HG03159 (cell line): ENCODE measurements around the gene ESYT2.

ENCODE experiments used
- ATAC-seq: cut with Tn5 transposase; IDR thresholded peaks from one replicate; pipeline ENCODE4 v1.9.1; 2021; ENCODE audit warnings: mild to moderate bottlenecking, moderate library complexity; ENCODE audit not compliant: unreplicated experiment

ESYT2 gene

DNA sequence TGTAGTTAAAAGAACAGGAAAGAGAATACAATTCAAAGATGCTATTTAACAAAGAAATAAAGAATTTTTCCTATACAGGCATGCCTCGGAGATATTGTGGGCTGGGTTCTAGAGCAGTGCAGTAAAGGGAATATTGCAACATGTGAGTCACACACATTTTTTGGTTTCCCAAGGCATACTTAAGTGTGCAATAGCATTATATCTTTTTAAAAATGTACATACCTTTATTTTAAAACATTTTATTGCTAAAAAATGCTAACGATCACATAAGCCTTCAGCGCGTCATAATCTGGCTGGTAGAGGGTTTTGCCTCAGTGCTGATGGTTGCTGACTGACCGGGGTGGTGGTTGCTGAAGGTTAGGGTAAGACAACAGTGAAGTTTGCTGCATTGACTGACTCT, 54.4 kb downstream of the ESYT2 start:
- no peak for ATAC-seq

DNA sequence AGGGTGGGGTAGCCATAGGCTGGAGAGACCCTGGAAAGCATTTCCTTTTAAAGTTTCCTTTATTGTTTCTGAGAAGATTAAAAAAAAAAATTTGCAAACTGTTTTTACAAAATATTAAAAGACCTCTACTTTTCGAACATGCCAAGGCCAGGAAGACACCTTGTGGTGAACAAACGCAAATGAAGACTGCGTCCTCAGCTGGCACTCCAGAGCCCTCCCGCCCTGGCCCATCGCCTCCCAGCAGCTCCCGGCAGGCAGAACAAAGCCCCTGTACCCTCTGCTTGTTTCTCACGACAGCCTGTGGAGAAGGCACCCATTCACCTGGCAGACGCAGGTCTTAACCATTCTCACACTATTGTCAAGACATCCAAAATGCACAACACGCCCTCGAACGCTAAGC, 56.4 kb downstream of the ESYT2 start:
- ATAC-seq: no peak

DNA sequence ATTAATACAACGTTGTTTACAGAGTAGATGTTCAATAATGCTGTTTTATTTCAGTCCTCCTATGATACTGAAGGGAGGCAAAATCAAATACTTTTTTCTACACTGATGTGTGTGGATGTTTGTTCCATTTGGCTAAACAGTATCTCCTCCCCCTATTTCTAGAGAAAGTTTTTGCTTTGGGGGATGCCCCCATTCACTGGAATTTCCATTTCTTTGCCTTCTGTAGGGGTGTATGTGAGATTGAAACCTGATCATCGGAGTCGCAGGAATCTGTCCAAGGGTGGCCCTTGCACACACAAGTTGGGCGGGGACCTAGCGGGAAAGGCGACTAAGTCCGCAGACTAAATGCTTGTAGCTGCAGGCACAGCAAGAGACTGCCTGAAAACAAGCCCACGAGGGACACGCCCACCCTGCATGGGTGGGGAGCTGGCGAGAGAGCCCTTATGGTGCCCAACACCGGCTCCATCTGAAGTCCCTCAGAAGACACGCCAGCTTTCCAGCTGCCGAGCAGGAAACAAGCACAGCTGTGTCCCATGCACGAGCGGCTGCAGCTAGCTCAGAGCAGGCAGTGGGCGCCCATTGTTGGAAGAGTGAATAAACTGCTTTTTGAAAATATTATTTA, 58.0 kb downstream of the ESYT2 start:
- ATAC-seq: no peak

DNA sequence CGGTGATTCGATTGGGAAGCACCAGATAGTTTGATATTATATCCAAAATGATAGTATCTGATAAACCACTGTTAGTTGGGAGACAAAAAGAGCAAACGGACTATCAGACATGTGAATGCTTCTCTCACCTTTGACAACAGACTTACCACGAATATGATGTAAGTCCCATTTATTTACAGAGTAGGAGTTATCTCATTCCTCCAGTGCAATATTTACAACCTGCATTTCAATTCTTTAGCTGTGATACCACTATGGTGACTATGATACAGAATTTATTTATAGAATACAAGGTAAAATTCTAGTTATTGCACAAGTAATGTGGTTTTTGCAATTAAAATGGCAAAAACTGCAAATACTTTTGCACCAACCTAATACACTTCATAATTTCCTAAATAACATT, 61.6 kb downstream of the ESYT2 start:
- ATAC-seq: no peak

GRCh38 chr7:158766570-158767281, 62.6 kb downstream of the ESYT2 start:
- peak; percentile 80 for ATAC-seq

DNA sequence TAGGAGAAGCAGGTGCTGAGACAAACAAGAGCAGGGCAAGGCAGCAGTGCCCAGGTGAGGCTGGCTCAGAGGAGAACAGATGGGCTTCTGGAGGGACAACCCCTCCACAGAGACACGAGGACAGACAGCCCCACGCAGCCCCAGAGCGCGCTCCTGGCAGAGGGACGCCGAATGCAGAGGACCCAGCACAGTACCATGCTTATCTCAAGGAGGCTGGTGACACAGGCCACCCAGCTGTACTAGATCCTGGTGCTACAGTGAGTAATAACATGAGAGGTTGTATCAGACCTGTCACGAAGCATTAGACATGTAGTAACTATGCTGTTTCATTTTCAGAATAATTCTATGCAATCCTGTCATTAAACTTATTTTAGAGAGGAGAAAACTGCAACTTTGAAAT, 64.3 kb downstream of the ESYT2 start:
- no peak for ATAC-seq

DNA sequence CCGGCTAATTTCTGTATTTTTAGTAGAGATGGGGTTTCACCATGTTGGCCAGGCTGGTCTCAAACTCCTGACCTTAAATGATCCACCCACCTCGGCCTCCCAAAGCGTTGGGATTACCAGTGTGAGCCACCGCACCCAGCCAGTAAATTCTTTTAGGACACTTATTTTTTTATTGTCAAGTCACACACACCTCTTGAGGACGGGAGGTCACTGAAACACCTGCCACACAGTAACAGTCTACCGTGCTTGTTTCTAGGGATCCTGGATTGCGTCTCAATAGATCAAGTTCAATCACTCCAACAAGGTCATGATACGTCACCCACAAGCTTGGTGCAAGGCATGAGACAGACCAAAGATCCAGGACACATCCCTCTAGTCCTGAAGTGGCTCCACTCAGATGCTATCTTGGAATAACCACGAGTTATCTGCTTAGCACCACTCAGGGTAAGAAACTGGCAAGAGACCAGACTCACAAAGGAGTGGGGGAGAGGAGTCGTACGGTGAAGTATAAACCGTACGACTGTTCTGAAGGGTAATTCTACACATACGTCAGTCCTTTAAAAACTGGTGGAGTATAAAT, 65.8 kb downstream of the ESYT2 start:
- no peak for ATAC-seq

- ATAC-seq: no peak
These were observed 67.4 kb downstream of the ESYT2 start for GRCh38 chr7:158761945-158762344.

DNA sequence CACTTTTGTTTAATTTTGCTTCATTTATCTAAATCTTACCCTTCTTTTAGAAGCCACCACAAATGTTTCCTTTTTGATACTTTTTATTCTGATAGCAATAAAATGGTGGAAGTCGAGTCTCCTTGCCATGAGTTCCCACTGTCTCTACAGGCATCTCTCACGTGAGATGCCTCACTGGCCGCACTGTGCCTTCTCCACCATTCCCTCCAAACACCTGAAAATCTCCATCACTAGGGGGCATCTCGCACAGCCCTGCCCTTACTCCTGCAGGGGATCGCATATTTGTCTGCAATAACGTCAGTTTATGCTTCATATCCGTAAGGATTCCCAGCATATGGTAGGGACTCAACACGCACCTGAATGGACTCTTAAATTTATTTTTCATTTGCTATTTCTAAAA, 68.4 kb downstream of the ESYT2 start:
- no peak for ATAC-seq

- no peak for ATAC-seq
These were observed 68.9 kb downstream of the ESYT2 start for GRCh38 chr7:158760445-158760764.

- ATAC-seq: no peak
These were observed 69.4 kb downstream of the ESYT2 start for GRCh38 chr7:158759749-158760444.

DNA sequence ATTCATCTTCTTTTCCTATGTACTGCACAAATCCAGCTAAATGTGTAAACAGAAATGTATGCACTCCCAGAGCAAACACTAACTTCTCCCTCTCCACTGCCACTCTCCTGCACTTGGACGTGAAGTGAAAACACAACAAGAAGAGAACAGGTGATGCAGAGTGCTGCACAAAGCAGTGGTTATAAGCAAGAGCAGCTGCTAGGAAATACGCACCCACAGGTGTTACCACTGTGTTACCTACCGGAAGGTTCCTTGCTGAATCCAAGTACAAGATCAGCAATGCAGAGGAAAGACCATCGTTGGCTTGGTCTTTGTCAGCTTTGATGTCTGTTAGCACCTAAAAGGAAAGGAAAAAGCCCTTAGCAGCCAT, 70.1 kb downstream of the ESYT2 start:
- no peak for ATAC-seq

DNA sequence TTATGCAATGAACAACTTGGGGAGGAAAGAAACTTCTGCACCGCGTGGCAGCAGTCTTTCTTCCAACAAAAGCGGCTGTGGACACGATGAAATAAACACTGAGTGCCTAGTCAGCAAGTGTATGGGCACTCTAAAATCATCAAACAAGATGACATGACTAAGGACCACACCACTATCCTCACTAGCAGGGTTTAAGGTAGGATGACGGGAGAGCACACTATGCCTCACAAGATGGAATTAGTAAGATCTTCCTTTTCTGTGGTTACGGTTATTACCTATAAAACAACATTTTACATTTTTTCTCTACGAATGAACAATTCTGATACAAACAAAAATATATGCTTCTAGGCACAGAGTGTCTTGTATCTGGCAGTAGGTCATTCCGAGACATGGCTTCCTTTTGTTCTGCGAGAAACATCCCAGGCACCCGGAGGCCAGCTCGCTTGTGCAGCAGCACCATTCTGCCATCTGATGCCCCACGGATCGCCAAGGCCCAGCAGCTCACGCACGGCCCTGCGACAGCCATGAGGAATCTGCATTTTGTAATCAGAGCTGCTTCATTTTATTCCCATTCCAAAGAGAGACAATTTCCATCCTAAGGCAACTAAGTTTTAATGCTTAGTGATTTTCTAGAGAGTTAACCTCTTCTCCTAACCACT, 70.6 kb downstream of the ESYT2 start:
- ATAC-seq: no peak

GRCh38 chr7:158757404-158757989, 71.8 kb downstream of the ESYT2 start:
- ATAC-seq: no peak

- ATAC-seq: no peak
These were observed 74.4 kb downstream of the ESYT2 start for GRCh38 chr7:158754746-158755444.

DNA sequence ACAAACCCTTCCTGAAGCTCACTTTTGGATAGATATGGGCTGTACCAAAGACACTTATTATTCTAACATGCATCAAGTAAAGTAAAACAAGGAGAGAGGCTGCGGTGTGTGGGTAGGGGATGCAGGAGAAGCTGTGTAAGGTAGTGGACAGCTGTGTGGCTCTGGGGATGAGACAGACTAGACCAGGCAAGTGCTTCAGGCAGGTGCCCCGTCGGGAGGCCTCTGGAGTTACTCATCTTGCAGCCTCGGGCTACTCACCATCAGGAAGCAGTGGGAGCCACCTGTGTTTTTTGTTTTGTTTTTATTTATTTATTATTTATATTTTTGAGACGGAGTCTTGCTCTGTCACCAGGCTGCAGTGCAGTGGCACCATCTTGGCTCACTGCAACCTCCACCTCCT, 75.4 kb downstream of the ESYT2 start:
- ATAC-seq: no peak

DNA sequence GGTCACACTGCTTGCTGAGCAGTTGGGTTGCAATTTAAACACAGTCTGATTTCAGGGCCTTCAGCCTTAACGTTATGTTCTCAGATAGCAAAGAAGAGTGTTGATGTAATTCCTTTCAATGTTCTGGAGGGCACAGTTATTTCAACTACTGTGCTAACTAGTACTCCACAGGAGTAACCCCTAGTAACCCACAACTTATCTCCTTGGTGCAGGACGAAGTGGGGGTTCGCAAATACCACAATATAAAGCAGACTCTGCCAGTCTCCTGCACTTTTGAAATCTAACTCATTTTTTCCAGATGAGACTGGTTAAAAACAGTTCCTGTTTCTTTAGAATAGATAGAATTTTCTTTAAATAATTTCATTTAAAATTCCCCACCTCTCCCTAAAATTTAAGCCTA, 77.6 kb downstream of the ESYT2 start:
- no peak for ATAC-seq

DNA sequence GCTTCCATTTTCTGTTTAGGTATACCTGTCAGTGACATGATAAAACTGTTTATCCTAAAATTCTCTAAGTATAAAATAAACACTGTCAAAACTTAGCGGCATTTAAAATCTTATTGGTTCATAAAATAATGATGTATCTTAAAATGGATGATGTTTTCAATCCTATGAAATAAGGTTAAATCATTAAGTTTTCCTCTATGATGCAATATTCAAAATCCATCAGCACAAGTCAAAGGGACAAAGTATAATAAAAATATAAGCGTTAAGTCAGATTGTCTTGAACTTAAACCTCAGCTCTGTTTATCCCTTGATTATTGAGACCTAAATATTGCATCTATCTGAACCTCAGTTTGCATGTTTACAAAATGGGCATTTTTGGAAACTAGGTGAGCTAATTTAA, 78.1 kb downstream of the ESYT2 start:
- no peak for ATAC-seq

DNA sequence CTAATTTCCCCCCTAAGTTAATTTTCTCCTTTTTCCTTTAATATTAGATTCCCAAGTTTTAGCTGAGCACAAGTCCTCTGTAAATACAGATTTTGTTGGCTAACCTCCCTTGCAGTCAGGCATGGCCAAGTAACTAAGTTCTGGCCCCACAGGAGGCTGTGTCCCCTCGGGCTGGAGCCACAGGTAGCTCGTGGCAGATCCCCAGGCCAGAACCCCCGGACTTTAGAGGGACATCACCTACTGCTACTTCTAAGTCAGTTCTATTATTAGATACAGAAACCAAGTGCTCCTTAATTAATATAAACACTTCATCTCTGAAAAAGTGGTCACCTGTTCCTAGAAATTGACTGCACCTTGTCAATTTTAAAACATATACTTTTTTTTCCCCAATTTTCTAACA, 78.6 kb downstream of the ESYT2 start:
- no peak for ATAC-seq

- ATAC-seq: no peak
These were observed 79.9 kb downstream of the ESYT2 start for GRCh38 chr7:158749396-158749795.

- no peak for ATAC-seq
These were observed 81.0 kb downstream of the ESYT2 start for GRCh38 chr7:158748335-158748734.
